ENCODE data around the gene CIROP. TPM values are rescaled to one million over a fixed set of nuclear protein-coding genes. Genes with fewer than 3 reads are reported as not detected.

Gene CIROP
- total RNA-seq, 1 experiment from 2014 or later = not detected

DNA sequence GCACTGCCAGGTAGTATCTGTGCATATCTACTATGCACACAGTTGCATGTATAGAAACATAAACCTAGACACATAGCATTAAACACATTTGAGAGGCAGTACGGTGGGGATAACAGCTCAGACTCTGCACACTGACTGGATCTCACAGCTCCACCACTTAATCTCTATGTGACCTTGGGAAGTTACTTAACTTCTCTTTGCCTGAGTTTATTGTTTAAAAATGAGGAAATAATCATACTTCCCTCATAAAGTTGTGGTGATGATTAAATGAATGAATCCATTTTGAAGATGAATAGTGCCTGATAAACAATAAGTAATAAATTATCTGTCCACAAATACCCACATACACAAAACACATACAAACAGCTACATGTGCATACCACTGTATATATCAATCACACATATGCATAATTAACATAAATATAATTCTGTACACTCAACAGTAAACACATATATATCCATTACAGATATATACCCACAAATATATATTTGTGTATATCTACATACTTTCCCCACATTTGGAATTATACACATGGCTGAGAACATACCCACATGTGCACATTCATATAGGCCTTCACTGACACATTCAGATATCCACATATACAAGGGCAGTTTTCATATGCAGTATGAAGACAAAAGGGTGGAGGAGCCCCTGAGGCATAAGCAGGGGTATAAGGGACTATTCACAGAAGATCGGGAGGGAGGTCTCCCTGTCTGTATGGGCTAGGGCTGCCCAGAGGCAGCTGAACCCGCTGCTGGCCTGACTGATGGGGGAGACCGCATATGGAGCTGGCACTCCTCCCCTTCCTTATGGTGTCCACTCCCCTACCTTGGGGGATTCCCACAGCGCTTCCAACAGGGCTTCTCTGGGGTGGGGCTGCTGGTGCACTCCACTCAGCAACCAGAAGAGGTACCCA lies 53.4 kb downstream of the CIROP start:
- intact Hi-C loops (cut with micrococcal nuclease; ENCODE audit: unreplicated experiment) = no loop called here
- Mint-ChIP-seq H3K27ac (ENCODE audit: unreplicated experiment) (no peak overlapping the region), H3K36me3 (ENCODE audit: insufficient read depth, unreplicated experiment) (no peaks in the 10 kb centered on the region), H3K9me3 (ENCODE audit: unreplicated experiment) (no peaks in the 10 kb centered on the region), H3K27me3 (ENCODE audit: insufficient read depth, unreplicated experiment) (no peaks in the 10 kb centered on the region), H3K4me3 (ENCODE audit: unreplicated experiment) (no peak overlapping the region), H3K4me1 (ENCODE audit: low read depth, unreplicated experiment) (peaks cover 8% of the 10 kb centered on the region)
- BruUV-seq (replicated peaks) = no TSS peak
- ChIA-PET POLR2A (no interaction called here), CTCF (interaction anchor here (0.6 to 2.0 kb wide), 6 partner anchors 20 to 234 kb away, joined by 3 to 16 read pairs (median 6); no protein-coding TSS in a partner anchor)
- H3K4me3 ChIP-seq (ENCODE audit: low read depth, low read length) = no peak overlapping the region
- H3K36me3 ChIP-seq (ENCODE audit: control insufficient read depth, insufficient read depth, low read length) = no peaks in the 10 kb centered on the region
- DNase-seq = no peak
- H3K4me1 ChIP-seq = peaks cover 7% of the 10 kb centered on the region
- TF ChIP-seq, protein P1, sequence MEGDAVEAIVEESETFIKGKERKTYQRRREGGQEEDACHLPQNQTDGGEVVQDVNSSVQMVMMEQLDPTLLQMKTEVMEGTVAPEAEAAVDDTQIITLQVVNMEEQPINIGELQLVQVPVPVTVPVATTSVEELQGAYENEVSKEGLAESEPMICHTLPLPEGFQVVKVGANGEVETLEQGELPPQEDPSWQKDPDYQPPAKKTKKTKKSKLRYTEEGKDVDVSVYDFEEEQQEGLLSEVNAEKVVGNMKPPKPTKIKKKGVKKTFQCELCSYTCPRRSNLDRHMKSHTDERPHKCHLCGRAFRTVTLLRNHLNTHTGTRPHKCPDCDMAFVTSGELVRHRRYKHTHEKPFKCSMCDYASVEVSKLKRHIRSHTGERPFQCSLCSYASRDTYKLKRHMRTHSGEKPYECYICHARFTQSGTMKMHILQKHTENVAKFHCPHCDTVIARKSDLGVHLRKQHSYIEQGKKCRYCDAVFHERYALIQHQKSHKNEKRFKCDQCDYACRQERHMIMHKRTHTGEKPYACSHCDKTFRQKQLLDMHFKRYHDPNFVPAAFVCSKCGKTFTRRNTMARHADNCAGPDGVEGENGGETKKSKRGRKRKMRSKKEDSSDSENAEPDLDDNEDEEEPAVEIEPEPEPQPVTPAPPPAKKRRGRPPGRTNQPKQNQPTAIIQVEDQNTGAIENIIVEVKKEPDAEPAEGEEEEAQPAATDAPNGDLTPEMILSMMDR (IDR thresholded peaks at IDR 0.05; ENCODE audit: insufficient read depth in 1 of 2, low read depth in 1 of 2, low read length in 1 of 2, severe bottlenecking in 1 of 2, unreplicated experiment in 1 of 2) = no peak
- no peaks in the 10 kb centered on the region for H3K9me3 ChIP-seq
- H3K27me3 ChIP-seq (replicated peaks; ENCODE audit: control insufficient read depth, insufficient read depth, low read length) = no peaks in the 10 kb centered on the region

Other genes with a start within 250 kb of the CIROP start
- gene LRP10, start 233.2 kb downstream of the CIROP start, total RNA-seq (2022) = 29.6 and 34.0 TPM in 2 replicates
- gene REM2, start 221.8 kb downstream of the CIROP start, total RNA-seq (2022) = 0.41 and 0.44 TPM in 2 replicates
- gene RBM23, start 185.8 kb downstream of the CIROP start, total RNA-seq (2022) = 67.0 and 70.0 TPM in 2 replicates
- gene PRMT5, start 175.6 kb downstream of the CIROP start, total RNA-seq (2022) = 107 and 111 TPM in 2 replicates
- gene HAUS4, start 147.9 kb downstream of the CIROP start, total RNA-seq (2022) = 67.7 and 70.7 TPM in 2 replicates
- 184 and 211 TPM in 2 replicates for gene AJUBA, start 122.4 kb downstream of the CIROP start, total RNA-seq (2022)
- 7.2 and 7.8 TPM in 2 replicates for gene C14orf93, start 94.8 kb downstream of the CIROP start, total RNA-seq (2022)
- 172 and 189 TPM in 2 replicates for gene PSMB5, start 70.1 kb downstream of the CIROP start, total RNA-seq (2022)
- not detected in 2 replicates for gene PSMB11, start 62.8 kb downstream of the CIROP start, total RNA-seq (2022)
- gene CDH24, start 47.5 kb downstream of the CIROP start, total RNA-seq (2022) = 7.9 TPM in 2 replicates
- gene ACIN1, start 9.9 kb downstream of the CIROP start, total RNA-seq (2022) = 193 and 201 TPM in 2 replicates
- 46.3 and 52.0 TPM in 2 replicates for gene C14orf119, start 9.5 kb downstream of the CIROP start, total RNA-seq (2022)
- not detected in 2 replicates for gene CEBPE, start 14.3 kb upstream of the CIROP start, total RNA-seq (2022)
- 26.9 and 28.9 TPM in 2 replicates for gene SLC7A8, start 78.7 kb upstream of the CIROP start, total RNA-seq (2022)
- not detected in 2 replicates for gene RNF212B, start 132.9 kb upstream of the CIROP start, total RNA-seq (2022)
- 7.4 and 7.6 TPM in 2 replicates for gene HOMEZ, start 181.1 kb upstream of the CIROP start, total RNA-seq (2022)
- 5.9 and 8.6 TPM in 2 replicates for gene PPP1R3E, start 197.9 kb upstream of the CIROP start, total RNA-seq (2022)
- gene BCL2L2, start 201.8 kb upstream of the CIROP start, total RNA-seq (2022) = 19.1 and 20.8 TPM in 2 replicates
- gene PABPN1, start 216.5 kb upstream of the CIROP start, total RNA-seq (2022) = 196 and 202 TPM in 2 replicates
- gene SLC22A17, start 247.9 kb upstream of the CIROP start, total RNA-seq (2022) = 3.1 and 3.7 TPM in 2 replicates